Lower leg skin (tissue), 3 donors: ENCODE results near the gene ENOX1.

ENCODE experiments used
- CTCF ChIP-seq, 3 donors: fragments of 450-650 bp; IDR thresholded peaks; one replicate each; pipeline ENCODE4 v1.5.1; 2016; ENCODE audit warnings: antibody characterized with exemption in 3 of 3, mild to moderate bottlenecking in 3 of 3, moderate library complexity in 2 of 3
- POLR2A ChIP-seq, 2 donors: fragments of 450-650 bp; IDR thresholded peaks; one replicate each; pipeline ENCODE4 v1.6.1; 2016 to 2017; ENCODE audit warnings: antibody characterized with exemption in 2 of 2, mild to moderate bottlenecking in 1 of 2, moderate library complexity in 1 of 2

GRCh38 chr13:43214124-43214523 lies 572.6 kb downstream of the ENOX1 start:
- no peak for TF ChIP-seq CTCF (IDR thresholded peaks at IDR 0.05)
- TF ChIP-seq POLR2A (IDR thresholded peaks at IDR 0.05), result no peak
